ENCODE data around the gene AGXT2.

Gene AGXT2

GRCh38 chr5:34957857-34958690 is 89.7 kb downstream of the AGXT2 start:
- DNase-seq: no peak

GRCh38 chr5:34957321-34957720 is 90.4 kb downstream of the AGXT2 start:
- DNase-seq: no peak

All from NCI-H187 treated with DMSO at 0.1 percent for 48 hours (cell line).